Measurements from ENCODE around the gene ATP12A. TPM values are rescaled to one million over a fixed set of nuclear protein-coding genes. Genes with fewer than 3 reads are reported as not detected.

Gene ATP12A
- total and polyA plus RNA-seq, 2 of the 8 experiments (the other 6 are each of a cell fraction or from before 2014, with no cell fraction given) = 0.80 to 1.3 TPM

DNA sequence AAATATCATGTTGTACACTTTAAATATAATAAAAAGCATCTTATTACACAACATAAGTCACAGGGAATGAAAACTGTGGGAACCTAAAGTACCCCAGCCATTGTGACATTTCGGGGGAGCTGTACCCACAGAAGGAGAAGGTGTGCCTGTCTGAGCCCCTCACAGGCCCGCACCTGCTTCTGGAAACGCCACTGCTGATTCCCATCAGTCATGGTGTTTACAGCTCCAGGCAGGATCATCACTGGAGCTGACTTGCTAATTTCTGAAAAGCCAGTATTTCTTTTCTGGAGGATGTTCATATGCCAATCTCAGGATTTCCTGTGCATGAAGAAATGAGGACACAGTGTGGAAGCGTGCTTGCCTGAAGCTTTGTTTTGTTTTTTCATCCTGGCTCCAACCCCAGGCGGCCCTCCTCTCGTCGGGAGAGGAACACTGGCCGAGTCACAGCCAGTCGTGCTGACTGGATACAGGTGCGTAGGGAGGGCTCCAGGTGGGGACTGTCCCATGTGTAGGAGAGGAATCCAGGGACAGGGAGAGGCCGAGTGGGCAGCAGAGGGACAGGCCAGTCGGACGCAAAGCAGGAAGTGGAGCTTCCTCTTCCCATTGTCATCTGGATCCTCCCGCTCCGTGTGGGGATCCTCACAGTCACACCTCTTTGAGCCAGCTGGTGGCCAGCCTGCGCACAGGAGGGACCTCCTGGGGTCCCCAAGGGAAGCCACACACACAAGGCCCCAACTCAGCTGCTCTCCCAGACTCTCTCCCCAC lies 4.2 kb upstream of the ATP12A start:
- no peak overlapping the region for H2AK5ac ChIP-seq (ENCODE audit: low read depth, low read length)
- H2AFZ ChIP-seq (ENCODE audit: low read length) = no peak overlapping the region
- H3K4ac ChIP-seq (replicated peaks; ENCODE audit: insufficient read length, low read depth, low read length) = no peak overlapping the region
- DNase-seq (ENCODE audit: low read depth in 1 of 2, low spot score in 2 of 2) (no peak), FAIRE-seq (no peak)
- H3K36me3 ChIP-seq (ENCODE audit: control insufficient read depth in 2 of 4, insufficient read depth in 4 of 4, low read length in 3 of 4) = no peaks in the 10 kb centered on the region
- H3K4me1 ChIP-seq (replicated peaks in 1 of 4; ENCODE audit: control insufficient read depth in 3 of 4, insufficient read depth in 4 of 4, low read length in 3 of 4) = peaks cover 0 to 2% (median 2%) of the 10 kb centered on the region in 4 experiments; a peak in 2 of 7 replicates
- no peak overlapping the region for H3K9ac ChIP-seq (replicated peaks in 1 of 4; ENCODE audit: extremely low read depth in 1 of 4, low read depth in 3 of 4, low read length in 3 of 4)
- H2BK15ac ChIP-seq (ENCODE audit: low read length) = no peak overlapping the region
- H3K23me2 ChIP-seq (ENCODE audit: low read depth, low read length) = peaks cover 9% of the 10 kb centered on the region; the same call in 1 of the 2 replicates
- H3K27me3 ChIP-seq (replicated peaks in 1 of 4; ENCODE audit: control insufficient read depth in 3 of 4, extremely low read depth in 1 of 4, insufficient read depth in 3 of 4, low read length in 3 of 4) = peaks cover 3 to 14% (median 8%) of the 10 kb centered on the region in 4 experiments; a peak in 6 of 7 replicates
- no peaks in the 10 kb centered on the region for H3K79me1 ChIP-seq (ENCODE audit: low read depth, low read length)
- H4K5ac ChIP-seq (ENCODE audit: insufficient read length, low read depth, low read length) = no peak overlapping the region
- no peak overlapping the region for H3K4me3 ChIP-seq (ENCODE audit: extremely low read depth in 1 of 4, insufficient read depth in 2 of 4, low read depth in 3 of 4, low read length in 4 of 4)
- H3K56ac ChIP-seq (replicated peaks; ENCODE audit: insufficient read length, low read depth, low read length) = no peak overlapping the region
- no peak overlapping the region for H4K91ac ChIP-seq (replicated peaks; ENCODE audit: insufficient read length, low read length)
- H3K4me2 ChIP-seq (ENCODE audit: insufficient read depth in 1 of 2, low read depth in 2 of 2, low read length in 2 of 2) = no peak overlapping the region
- H2BK12ac ChIP-seq (ENCODE audit: low read depth, low read length) = no peak overlapping the region
- POLR2A ChIA-PET (ENCODE audit: partially characterized antibody) = no interaction called here
- CTCF ChIA-PET (ENCODE audit: partially characterized antibody) = interaction anchor here (0.6 to 3.6 kb wide), 9 partner anchors 10 to 399 kb away, joined by 3 to 14 read pairs (median 4); no protein-coding TSS in a partner anchor
- no peak overlapping the region for H3K23ac ChIP-seq (ENCODE audit: insufficient read length)
- H3K18ac ChIP-seq (ENCODE audit: extremely low read depth, low read length) = no peak overlapping the region
- no peak overlapping the region for H3K27ac ChIP-seq (ENCODE audit: low read depth, low read length)
- H4K8ac ChIP-seq (ENCODE audit: extremely low read depth, insufficient read depth, low read length) = no peak overlapping the region
- no peaks in the 10 kb centered on the region for H3K79me2 ChIP-seq (ENCODE audit: control insufficient read depth in 1 of 2, insufficient read depth in 2 of 2, low read length in 2 of 2)
- no peak overlapping the region for H2BK20ac ChIP-seq (ENCODE audit: low read length)
- no peak overlapping the region for H2BK120ac ChIP-seq (replicated peaks; ENCODE audit: low read depth, low read length)
- H4K20me1 ChIP-seq (replicated peaks in 1 of 2; ENCODE audit: control insufficient read depth in 1 of 2, insufficient read depth in 2 of 2, low read length in 2 of 2) = no peaks in the 10 kb centered on the region
- H3K9me3 ChIP-seq (ENCODE audit: insufficient read depth in 2 of 2, low read depth in 1 of 2, low read length in 1 of 2) = no peaks in the 10 kb centered on the region
- H2BK5ac ChIP-seq (ENCODE audit: low read depth, low read length) = no peak overlapping the region
- WGBS, 2 experiments (ENCODE audit: extremely low coverage in 1 of 2, insufficient coverage in 1 of 2, insufficient read length in 1 of 2, insufficient replicate concordance in 2 of 2, low coverage in 1 of 2, low lambda C conversion rate in 2 of 2, missing lambda C conversion rate in 1 of 2) = 72% methylated on average over 16 of the region's 16 CpGs; no CpG with 5 or more reads in 1 of the 2 experiments
- H3K14ac ChIP-seq (ENCODE audit: insufficient read length) = no peak overlapping the region
- TF ChIP-seq PHF8 (conservative IDR thresholded peaks at IDR 0.05; ENCODE audit: low read depth, low read length) = no peak
- TF ChIP-seq JUN (IDR thresholded peaks at IDR 0.05; ENCODE audit: low read depth, low read length) = no peak
- TF ChIP-seq CREB1 (IDR thresholded peaks at IDR 0.05) = no peak
- TF ChIP-seq HDAC2 (IDR thresholded peaks at IDR 0.05; ENCODE audit: borderline replicate concordance in 1 of 2, low read depth in 2 of 2, low read length in 2 of 2) = no peak
- TF ChIP-seq CTBP2 (IDR thresholded peaks at IDR 0.05; ENCODE audit: borderline replicate concordance, insufficient read depth, insufficient read length, low read length) = no peak
- TF ChIP-seq SAP30 (IDR thresholded peaks at IDR 0.05; ENCODE audit: insufficient read depth, insufficient replicate concordance, low read length) = no peak
- no peak for TF ChIP-seq SIX5 (IDR thresholded peaks at IDR 0.05; ENCODE audit: low read depth, low read length)
- no peak for TF ChIP-seq RAD21 (IDR thresholded peaks at IDR 0.05 in 1 of 2, conservative IDR thresholded peaks at IDR 0.05 in 1 of 2; ENCODE audit: low read depth in 2 of 2, low read length in 2 of 2)
- no peak for TF ChIP-seq SP2 (IDR thresholded peaks at IDR 0.05; ENCODE audit: low read length)
- TF ChIP-seq BCL11A (IDR thresholded peaks at IDR 0.05; ENCODE audit: low read depth in 2 of 2, low read length in 2 of 2) = no peak
- no peak for TF ChIP-seq GTF2F1 (IDR thresholded peaks at IDR 0.05; ENCODE audit: borderline replicate concordance, low read depth, low read length)
- no peak for TF ChIP-seq SRF (IDR thresholded peaks at IDR 0.05; ENCODE audit: low read depth, low read length)

Measured in H1 (cell line).